MM.1S (cell line): ENCODE results near the gene MTREX.

ENCODE experiments used
- CTCF ChIP-seq: fragments of 300-600 bp; sonication (generic); IDR thresholded peaks from 2 replicates; pipeline ENCODE4 v1.5.1; 2016; ENCODE audit warnings: antibody characterized with exemption, low read length, mixed read lengths
- EZH2phosphoT487 ChIP-seq: fragments of 300-600 bp; sonication (generic); IDR thresholded peaks from 2 replicates; pipeline ENCODE4 v1.6.1; 2018; ENCODE audit warnings: antibody characterized with exemption, low read length

- TF ChIP-seq EZH2phosphoT487 (no peak), CTCF (no peak)
These were observed 6.3 kb downstream of the MTREX start for GRCh38 chr5:55313870-55314617.
